HepG2 (cell line): ENCODE data around the gene BCKDHA. TPM values are rescaled to one million over a fixed set of nuclear protein-coding genes. Genes with fewer than 3 reads are reported as not detected.
A peak's percentile ranks its signal among the peaks of the same experiment; 100 is the strongest.

Experiments used
- BORCS8-MEF2B ChIP-seq: sonication (generic); formaldehyde crosslinking; IDR thresholded peaks from 2 replicates; pipeline ENCODE4 v1.8.0; 2022; ENCODE audit warnings: mild to moderate bottlenecking, missing genetic modification reagents
- CAMTA2 ChIP-seq: sonication (generic); formaldehyde crosslinking; IDR thresholded peaks from 2 replicates; pipeline ENCODE4 v1.4.0; 2020; ENCODE audit warnings: mild to moderate bottlenecking, missing genetic modification reagents, borderline replicate concordance
- CHD2 ChIP-seq: IDR thresholded peaks from 2 replicates; pipeline ENCODE4 v1.6.1; 2011; ENCODE audit warnings: low read depth, low read length, improper control_type of control experiment
- HNF1A ChIP-seq, 2 experiments: sonication (generic) in 1 of 2; formaldehyde crosslinking in 1 of 2; IDR thresholded peaks; 2 replicates each; pipeline versions ENCODE4 v1.4.0 to v1.6.1; 2016 to 2020; ENCODE audit warnings: borderline replicate concordance in 1 of 2, low read depth in 1 of 2, mild to moderate bottlenecking in 1 of 2, missing genetic modification reagents in 1 of 2
- HOXA7 ChIP-seq: sonication (generic); formaldehyde crosslinking; IDR thresholded peaks from 2 replicates; pipeline ENCODE4 v1.8.1; 2022; ENCODE audit warnings: mild to moderate bottlenecking, missing genetic modification reagents, moderate library complexity
- KDM2A ChIP-seq: sonication (generic); formaldehyde crosslinking; IDR thresholded peaks from 2 replicates; pipeline ENCODE4 v1.4.0; 2020; ENCODE audit warnings: low read depth, missing genetic modification reagents, borderline replicate concordance
- NCOA2 ChIP-seq: sonication (generic); formaldehyde crosslinking; IDR thresholded peaks from 2 replicates; pipeline ENCODE4 v1.8.0; 2022; ENCODE audit warnings: inconsistent platforms
- NFATC3 ChIP-seq: sonication (generic); formaldehyde crosslinking; IDR thresholded peaks from 2 replicates; pipeline ENCODE4 v1.5.1; 2020; ENCODE audit warnings: mild to moderate bottlenecking, missing genetic modification reagents
- PRPF4 ChIP-seq: fragments of 200-400 bp; formaldehyde crosslinking; IDR thresholded peaks from 2 replicates; pipeline ENCODE4 v1.6.1; 2016; ENCODE audit warnings: low read length, low read depth; ENCODE audit not compliant: poor library complexity, severe bottlenecking
- RXRB ChIP-seq: IDR thresholded peaks from 2 replicates; pipeline ENCODE4 v1.6.1; 2016; ENCODE audit warnings: borderline replicate concordance, missing genetic modification reagents, missing compliant biosample characterization
- SIX4 ChIP-seq: sonication (generic); formaldehyde crosslinking; IDR thresholded peaks from 2 replicates; pipeline ENCODE4 v1.4.0; 2020; ENCODE audit warnings: missing genetic modification reagents
- SP4 ChIP-seq: sonication (generic); formaldehyde crosslinking; IDR thresholded peaks from 2 replicates; pipeline ENCODE4 v1.8.1; 2023; ENCODE audit warnings: mild to moderate bottlenecking, missing genetic modification reagents
- TCF7L2 ChIP-seq: IDR thresholded peaks from 2 replicates; pipeline ENCODE4 v1.6.1; 2011; ENCODE audit warnings: mild to moderate bottlenecking, low read depth, low read length, moderate library complexity
- TRAFD1 ChIP-seq: sonication (generic); formaldehyde crosslinking; IDR thresholded peaks from 2 replicates; pipeline ENCODE4 v1.5.1; 2020; ENCODE audit warnings: missing genetic modification reagents, mild to moderate bottlenecking, borderline replicate concordance
- ZNF24 ChIP-seq: fragments of 450-650 bp; IDR thresholded peaks from 2 replicates; pipeline ENCODE4 v1.6.1; 2017; ENCODE audit warnings: antibody characterized with exemption, mild to moderate bottlenecking
- ZNF253 ChIP-seq: sonication (generic); formaldehyde crosslinking; IDR thresholded peaks from 2 replicates; pipeline ENCODE4 v1.8.0; 2022; ENCODE audit warnings: mild to moderate bottlenecking, missing genetic modification reagents, borderline replicate concordance
- ZNF256 ChIP-seq: sonication (generic); formaldehyde crosslinking; conservative IDR thresholded peaks from 2 replicates; pipeline ENCODE4 v1.4.0; 2020; ENCODE audit warnings: missing genetic modification reagents
- ZNF354B ChIP-seq: sonication (generic); formaldehyde crosslinking; IDR thresholded peaks from 2 replicates; pipeline ENCODE4 v1.8.0; 2022; ENCODE audit warnings: mild to moderate bottlenecking, missing genetic modification reagents
- ZNF552 ChIP-seq: sonication (generic); formaldehyde crosslinking; IDR thresholded peaks from 2 replicates; pipeline ENCODE4 v1.9.0; 2022; ENCODE audit warnings: missing genetic modification reagents, mild to moderate bottlenecking, borderline replicate concordance
- ZNF619 ChIP-seq: sonication (generic); formaldehyde crosslinking; IDR thresholded peaks from 2 replicates; pipeline ENCODE4 v1.4.0; 2020; ENCODE audit warnings: mild to moderate bottlenecking, missing genetic modification reagents
- ZNF652 ChIP-seq: IDR thresholded peaks from 2 replicates; pipeline ENCODE4 v1.6.1; 2016; ENCODE audit warnings: low read depth, borderline replicate concordance
- ZNF766 ChIP-seq: sonication (generic); formaldehyde crosslinking; IDR thresholded peaks from 2 replicates; pipeline ENCODE4 v1.5.0; 2020; ENCODE audit warnings: missing genetic modification reagents, borderline replicate concordance
- ZNF883 ChIP-seq: sonication (generic); formaldehyde crosslinking; IDR thresholded peaks from 2 replicates; pipeline ENCODE4 v1.5.1; 2020; ENCODE audit warnings: mild to moderate bottlenecking, missing genetic modification reagents; ENCODE audit errors: not compliant biosample characterization
- ZNF891 ChIP-seq: sonication (generic); formaldehyde crosslinking; IDR thresholded peaks from 2 replicates; pipeline ENCODE4 v1.5.0; 2020; ENCODE audit warnings: mild to moderate bottlenecking, missing genetic modification reagents
- polyA plus RNA-seq, 8 experiments: library from polyadenylated mRNA; depleted of rRNA in 3 of 8; stranded (reverse) in 7 of 8; unstranded in 1 of 8; fragments of >200 nt; fragmentation: Illumina TruSeq in 4 of 8; extraction: Trizol in 4 of 8; gene quantifications; 2 replicates each; pipeline versions ENCODE4 v1.2.1 to v1.2.3, GENCODE V29; 2011 to 2016; ENCODE audit warnings: low read depth in 4 of 8, missing spikeins in 1 of 8, mixed read lengths in 1 of 8; ENCODE audit not compliant: insufficient read depth in 1 of 8
- total RNA-seq, 5 experiments: library from RNA; depleted of rRNA; stranded (reverse); fragments of >200 nt; fragmentation: Illumina TruSeq; extraction: Trizol; gene quantifications; 2 replicates each; pipeline ENCODE4 v1.2.3, GENCODE V29; 2016; ENCODE audit warnings: low read depth in 1 of 5

Gene BCKDHA
- total and polyA plus RNA-seq, 2 of the 13 experiments (the other 11 are each of a cell fraction or from before 2014, with no cell fraction given): 11.8 to 31.5 TPM

GRCh38 chr19:41397086-41398049, at the start of gene BCKDHA, which contains the start of gene EXOSC5 (continued):
- TF ChIP-seq NCOA2 (CRISPR knock-in tag) (no peak), SP4 (CRISPR knock-in tag) (peak; percentile 67; the same call in 1 of the 2 replicates), PRPF4 (no peak), BORCS8-MEF2B (peak; percentile 64), ZNF652 (CRISPR knock-in tag) (no peak), HOXA7 (CRISPR knock-in tag) (no peak), ZNF24 (peak; percentile 88), CAMTA2 (no peak), RXRB (CRISPR knock-in tag) (no peak), HNF1A (IDR thresholded peaks at IDR 0.05; ENCODE audit: low read depth) (no peak), HNF1A (CRISPR knock-in tag; IDR thresholded peaks at IDR 0.05; ENCODE audit: borderline replicate concordance) (peak; percentile 50; the same call in 1 of the 2 replicates), ZNF256 (CRISPR knock-in tag) (no peak; the same call in 1 of the 2 replicates), ZNF619 (CRISPR knock-in tag) (no peak), ZNF766 (no peak; the same call in 1 of the 2 replicates), TRAFD1 (CRISPR knock-in tag) (0 out of 2 replicates have a peak, but pooled peaks have one; percentile 24), ZNF891 (CRISPR knock-in tag) (peak; percentile 85; the same call in 1 of the 2 replicates), SIX4 (CRISPR knock-in tag) (no peak), ZNF883 (CRISPR knock-in tag) (peak; percentile 52), ZNF552 (CRISPR knock-in tag) (0 out of 2 replicates have a peak, but pooled peaks have one; percentile 74), ZNF354B (no peak), TCF7L2 (no peak), CHD2 (no peak), NFATC3 (CRISPR knock-in tag) (peak; percentile 56; the same call in 1 of the 2 replicates), ZNF253 (CRISPR knock-in tag) (no peak), KDM2A (CRISPR knock-in tag) (peak; percentile 61; the same call in 1 of the 2 replicates)
